H1 (cell line): ENCODE results near the gene FSD1L. TPM values are rescaled to one million over a fixed set of nuclear protein-coding genes. Genes with fewer than 3 reads are reported as not detected.
A peak's percentile ranks its signal among the peaks of the same experiment; 100 is the strongest.

Experiments used
- CTCF ChIA-PET: fragments of 300-600 bp; sonication (Branson Sonifier 250); formaldehyde crosslinking; loops from one replicate; lab custom pipeline; 2021; ENCODE audit not compliant: partially characterized antibody; lab: Charles Lee
- POLR2A ChIA-PET: fragments of 300-600 bp; sonication (Branson Sonifier 250); formaldehyde crosslinking; loops from one replicate; lab custom pipeline; 2021; ENCODE audit warnings: inconsistent platforms; ENCODE audit not compliant: partially characterized antibody; lab: Charles Lee
- DNase-seq, 2 experiments: peaks; one replicate each; pipeline versions ENCODE4 v3.0.0 to v3.0.0-alpha.2; 2010 to 2022; ENCODE audit warnings: low spot score in 2 of 2, low read depth in 1 of 2, mixed read lengths in 1 of 2
- FAIRE-seq: peaks from 2 replicates; lab custom pipeline; 2011; peaks lifted over from hg19 to GRCh38; lab: Jason Lieb, UNC
- H2AFZ ChIP-seq: 2 replicates; pipeline ENCODE4 v1.8.1; 2012; ENCODE audit warnings: low read length, inconsistent platforms
- H2AK5ac ChIP-seq: 2 replicates; pipeline ENCODE4 v1.6.1; 2013; ENCODE audit warnings: low read depth, low read length
- H2BK120ac ChIP-seq: replicated peaks from 2 replicates; pipeline ENCODE3; 2013; ENCODE audit warnings: low read depth, low read length, inconsistent platforms
- H2BK12ac ChIP-seq: 2 replicates; pipeline ENCODE4 v1.6.1; 2013; ENCODE audit warnings: low read depth, low read length
- H2BK15ac ChIP-seq: 2 replicates; pipeline ENCODE4 v1.6.1; 2013; ENCODE audit warnings: low read length
- H2BK20ac ChIP-seq: 2 replicates; pipeline ENCODE4 v1.6.1; 2013; ENCODE audit warnings: low read length
- H2BK5ac ChIP-seq: 2 replicates; pipeline ENCODE4 v1.6.1; 2013; ENCODE audit warnings: low read depth, low read length
- H3K14ac ChIP-seq: 2 replicates; pipeline ENCODE4 v1.6.1; 2013; ENCODE audit warnings: inconsistent platforms; ENCODE audit not compliant: insufficient read length
- H3K18ac ChIP-seq: 2 replicates; pipeline ENCODE4 v1.6.1; 2013; ENCODE audit warnings: low read length; ENCODE audit errors: extremely low read depth
- H3K23ac ChIP-seq: 2 replicates; pipeline ENCODE4 v1.6.1; 2013; ENCODE audit warnings: inconsistent platforms; ENCODE audit not compliant: insufficient read length
- H3K23me2 ChIP-seq: 2 replicates; pipeline ENCODE4 v1.6.1; 2013; ENCODE audit warnings: low read depth, low read length
- H3K27ac ChIP-seq: 2 replicates; pipeline ENCODE4 v1.6.1; 2011; ENCODE audit warnings: low read depth, low read length, inconsistent platforms
- H3K27me3 ChIP-seq, 4 experiments: replicated peaks in 1 of 4; 1 replicate in 1 of 4; 2 replicates in 3 of 4; pipeline versions ENCODE4 v1.6.1 to v1.8.1; 2011 to 2013; ENCODE audit warnings: low read length in 3 of 4, mild to moderate bottlenecking in 3 of 4, inconsistent platforms in 2 of 4, mixed read lengths in 2 of 4, moderate library complexity in 1 of 4; ENCODE audit not compliant: control insufficient read depth in 3 of 4, insufficient read depth in 3 of 4; ENCODE audit errors: extremely low read depth in 1 of 4
- H3K36me3 ChIP-seq, 4 experiments: 2 replicates each; pipeline versions ENCODE4 v1.6.1 to v1.8.1; 2011 to 2013; ENCODE audit warnings: mild to moderate bottlenecking in 4 of 4, low read length in 3 of 4, moderate library complexity in 2 of 4, control low read depth in 1 of 4, inconsistent platforms in 1 of 4; ENCODE audit not compliant: insufficient read depth in 4 of 4, control insufficient read depth in 2 of 4
- H3K4ac ChIP-seq: replicated peaks from 2 replicates; pipeline ENCODE3; 2013; ENCODE audit warnings: low read length, low read depth, mixed read lengths, inconsistent platforms; ENCODE audit not compliant: insufficient read length
- H3K4me1 ChIP-seq, 4 experiments: replicated peaks in 1 of 4; 1 replicate in 1 of 4; 2 replicates in 3 of 4; pipeline versions ENCODE4 v1.6.1 to v1.8.1; 2011 to 2013; ENCODE audit warnings: low read length in 3 of 4, inconsistent platforms in 2 of 4, mixed read lengths in 1 of 4; ENCODE audit not compliant: insufficient read depth in 4 of 4, control insufficient read depth in 3 of 4
- H3K4me2 ChIP-seq, 2 experiments: 2 replicates each; pipeline versions ENCODE4 v1.6.1 to v1.8.1; 2011 to 2013; ENCODE audit warnings: low read depth in 2 of 2, low read length in 2 of 2, control low read depth in 1 of 2, inconsistent platforms in 1 of 2, mild to moderate bottlenecking in 1 of 2; ENCODE audit not compliant: insufficient read depth in 1 of 2
- H3K4me3 ChIP-seq, 4 experiments: fragments of 200-600, 300-600 bp in 1 of 4; sonication (generic), shearing (Covaris generic), sonication (Bioruptor Twin) in 1 of 4; 2 replicates each; pipeline versions ENCODE4 v1.5.1 to v1.8.1; 2011 to 2016; ENCODE audit warnings: low read length in 4 of 4, low read depth in 3 of 4, control low read depth in 2 of 4, inconsistent platforms in 2 of 4, mild to moderate bottlenecking in 2 of 4, mixed read lengths in 1 of 4, moderate library complexity in 1 of 4; ENCODE audit not compliant: insufficient read depth in 2 of 4; ENCODE audit errors: extremely low read depth in 1 of 4
- H3K56ac ChIP-seq: replicated peaks from 2 replicates; pipeline ENCODE3; 2013; ENCODE audit warnings: low read depth, mild to moderate bottlenecking, mixed read lengths, low read length, inconsistent platforms; ENCODE audit not compliant: insufficient read length
- H3K79me1 ChIP-seq: 2 replicates; pipeline ENCODE4 v1.6.1; 2013; ENCODE audit warnings: low read depth, low read length, control low read depth
- H3K79me2 ChIP-seq, 2 experiments: 2 replicates each; pipeline versions ENCODE4 v1.6.1 to v1.8.1; 2012 to 2013; ENCODE audit warnings: low read length in 2 of 2, mild to moderate bottlenecking in 2 of 2, inconsistent platforms in 1 of 2; ENCODE audit not compliant: insufficient read depth in 2 of 2, control insufficient read depth in 1 of 2
- H3K9ac ChIP-seq, 4 experiments: replicated peaks in 1 of 4; 1 replicate in 1 of 4; 2 replicates in 3 of 4; pipeline versions ENCODE4 v1.6.1 to v1.8.1; 2011 to 2013; ENCODE audit warnings: low read depth in 3 of 4, low read length in 3 of 4, control low read depth in 2 of 4, mild to moderate bottlenecking in 2 of 4, moderate library complexity in 2 of 4, inconsistent platforms in 1 of 4; ENCODE audit errors: extremely low read depth in 1 of 4
- H3K9me3 ChIP-seq, 2 experiments: 2 replicates each; pipeline versions ENCODE4 v1.6.1 to v1.8.1; 2012 to 2013; ENCODE audit warnings: mild to moderate bottlenecking in 2 of 2, moderate library complexity in 2 of 2, control low read depth in 1 of 2, inconsistent platforms in 1 of 2, low read depth in 1 of 2, low read length in 1 of 2, mixed read lengths in 1 of 2; ENCODE audit not compliant: insufficient read depth in 2 of 2
- H4K20me1 ChIP-seq, 2 experiments: replicated peaks in 1 of 2; 2 replicates each; pipeline versions ENCODE3 to v1.8.1; 2011 to 2013; ENCODE audit warnings: inconsistent platforms in 2 of 2, low read length in 2 of 2, mild to moderate bottlenecking in 1 of 2; ENCODE audit not compliant: insufficient read depth in 2 of 2, control insufficient read depth in 1 of 2
- H4K5ac ChIP-seq: 2 replicates; pipeline ENCODE4 v1.6.1; 2013; ENCODE audit warnings: low read length, low read depth, mixed read lengths, inconsistent platforms; ENCODE audit not compliant: insufficient read length
- H4K8ac ChIP-seq: 2 replicates; pipeline ENCODE4 v1.8.0; 2013; ENCODE audit warnings: mild to moderate bottlenecking, moderate library complexity, low read length, inconsistent platforms; ENCODE audit not compliant: insufficient read depth; ENCODE audit errors: extremely low read depth
- H4K91ac ChIP-seq: replicated peaks from 2 replicates; pipeline ENCODE3; 2013; ENCODE audit warnings: low read length, mixed read lengths, inconsistent platforms; ENCODE audit not compliant: insufficient read length
- POLR2A ChIP-seq, 2 experiments: IDR thresholded peaks; 1 replicate in 1 of 2; 2 replicates in 1 of 2; pipeline ENCODE4 v1.6.1; 2011; ENCODE audit warnings: low read depth in 2 of 2, low read length in 2 of 2, mild to moderate bottlenecking in 2 of 2; ENCODE audit errors: control extremely low read depth in 1 of 2
- RBBP5 ChIP-seq: IDR thresholded peaks from 2 replicates; pipeline ENCODE4 v1.7.1; 2012; ENCODE audit warnings: low read depth, mild to moderate bottlenecking, inconsistent platforms, low read length, moderate library complexity, borderline replicate concordance
- SIRT6 ChIP-seq: IDR thresholded peaks from one replicate; pipeline ENCODE4 v1.7.1; 2012; ENCODE audit warnings: low read length, inconsistent platforms
- SP2 ChIP-seq: IDR thresholded peaks from 2 replicates; pipeline ENCODE4 v1.6.1; 2012; ENCODE audit warnings: mild to moderate bottlenecking, low read length, inconsistent platforms
- TCF12 ChIP-seq: IDR thresholded peaks from 2 replicates; pipeline ENCODE4 v1.6.1; 2011; ENCODE audit warnings: low read depth, mild to moderate bottlenecking, low read length
- TEAD4 ChIP-seq: IDR thresholded peaks from 2 replicates; pipeline ENCODE4 v1.6.1; 2012; ENCODE audit warnings: low read depth, low read length, inconsistent platforms, mixed read lengths
- WGBS, 2 experiments: shearing (Covaris generic) in 1 of 2; methylation state at CpG; one replicate each; pipeline versions ENCODE4 v1.1.6 to v1.1.7; 2013 to 2015; ENCODE audit warnings: low lambda C conversion rate in 2 of 2, mixed read lengths in 2 of 2, inconsistent platforms in 1 of 2, low coverage in 1 of 2, missing lambda C conversion rate in 1 of 2; ENCODE audit not compliant: insufficient replicate concordance in 2 of 2, insufficient coverage in 1 of 2, insufficient read length in 1 of 2; ENCODE audit errors: extremely low coverage in 1 of 2, missing lambda C conversion rate in 1 of 2; 5-methylcytosine and 5-hydroxymethylcytosine counted together
- polyA plus RNA-seq, 7 experiments: library from polyadenylated mRNA; depleted of rRNA in 3 of 7; stranded (reverse) in 5 of 7; unstranded in 2 of 7; fragments of >200 nt in 5 of 7; fragments of 200-250 nt in 2 of 7; gene quantifications; 1 replicate in 5 of 7; 2 replicates in 1 of 7; 4 replicates in 1 of 7; pipeline versions ENCODE4 v1.2.1 to v1.2.3, GENCODE V29; 2011 to 2013; ENCODE audit warnings: missing spikeins in 2 of 7, mixed read lengths in 2 of 7
- total RNA-seq: library from RNA; stranded (reverse); fragmentation: NEBNext Ultra II Directional; extraction: Animal tissue kit (Norgen Biotek cat#: 25700); gene quantifications from 2 replicates; pipeline ENCODE4 v1.2.1, GENCODE V29; 2021
- TF ChIP-seq, protein P1 (sequence below), 3 experiments: IDR thresholded peaks; 1 replicate in 2 of 3; 2 replicates in 1 of 3; pipeline versions ENCODE4 v1.5.1 to v1.6.1; 2011; ENCODE audit warnings: low read length in 3 of 3, mild to moderate bottlenecking in 3 of 3, inconsistent platforms in 2 of 3, low read depth in 1 of 3, moderate library complexity in 1 of 3; ENCODE audit not compliant: insufficient read depth in 1 of 3; ENCODE audit errors: control extremely low read depth in 1 of 3

Gene FSD1L
- total and polyA plus RNA-seq, 2 of the 8 experiments (the other 6 are each of a cell fraction or from before 2014, with no cell fraction given), result 0.91 to 4.8 TPM

DNA sequence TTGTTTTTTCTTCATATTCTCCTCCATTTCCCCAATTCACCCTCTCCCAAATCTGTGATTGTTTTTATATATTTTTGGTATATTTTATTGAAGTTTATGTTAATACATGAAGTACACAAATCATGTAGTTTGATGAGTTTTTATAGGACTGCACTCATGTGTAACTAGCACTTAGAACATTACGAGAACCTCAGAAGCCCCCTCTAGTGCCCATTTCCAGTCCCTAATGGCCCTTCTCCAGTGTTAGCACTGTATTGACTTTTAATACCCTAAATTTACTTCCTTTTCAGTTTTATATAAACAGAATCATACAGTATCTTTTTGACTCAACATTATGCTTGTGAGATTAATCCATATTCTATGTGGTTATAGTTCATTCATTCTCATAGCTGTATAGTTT is 91.6 kb downstream of the FSD1L start:
- Histone ChIP-seq H3K4ac (no peak overlapping the region), H2BK15ac (no peak overlapping the region), H3K4me3 (no peak overlapping the region), H3K9ac (no peak overlapping the region), H4K91ac (no peak overlapping the region), H3K18ac (no peak overlapping the region), H3K36me3 (peaks cover 0 to 3% (median 1%) of the 10 kb centered on the region in 4 experiments; a peak in 2 of 8 replicates), H3K23me2 (no peaks in the 10 kb centered on the region), H3K14ac (no peak overlapping the region), H4K8ac (no peak overlapping the region), H3K27me3 (no peaks in the 10 kb centered on the region), H4K20me1 (no peaks in the 10 kb centered on the region), H3K79me2 (no peaks in the 10 kb centered on the region), H3K23ac (no peak overlapping the region), H3K9me3 (no peaks in the 10 kb centered on the region), H2AK5ac (no peak overlapping the region), H3K79me1 (no peaks in the 10 kb centered on the region), H2BK12ac (no peak overlapping the region), H3K56ac (no peak overlapping the region), H4K5ac (no peak overlapping the region), H3K4me2 (no peak overlapping the region), H3K4me1 (no peaks in the 10 kb centered on the region), H3K27ac (no peak overlapping the region), H2BK20ac (no peak overlapping the region), H2BK120ac (no peak overlapping the region), H2BK5ac (no peak overlapping the region), H2AFZ (no peak overlapping the region)
- no peak for DNase-seq
- no peak for FAIRE-seq
- WGBS, 2 experiments, result 91% methylated on average over 1 of the region's 1 CpG; no CpG with 5 or more reads in 1 of the 2 experiments
- POLR2A ChIA-PET, result no interaction called here
- CTCF ChIA-PET, result interaction anchor here (1.0 kb wide), 1 partner anchor 516 kb away, joined by 3 read pairs; no protein-coding TSS in a partner anchor
- TF ChIP-seq RBBP5 (no peak), SIRT6 (no peak), TEAD4 (no peak), POLR2A (IDR thresholded peaks at IDR 0.05; ENCODE audit: control extremely low read depth in 1 of 2, low read depth in 2 of 2, low read length in 2 of 2) (no peak), SP2 (no peak), TCF12 (no peak)
- TF ChIP-seq, protein P1, sequence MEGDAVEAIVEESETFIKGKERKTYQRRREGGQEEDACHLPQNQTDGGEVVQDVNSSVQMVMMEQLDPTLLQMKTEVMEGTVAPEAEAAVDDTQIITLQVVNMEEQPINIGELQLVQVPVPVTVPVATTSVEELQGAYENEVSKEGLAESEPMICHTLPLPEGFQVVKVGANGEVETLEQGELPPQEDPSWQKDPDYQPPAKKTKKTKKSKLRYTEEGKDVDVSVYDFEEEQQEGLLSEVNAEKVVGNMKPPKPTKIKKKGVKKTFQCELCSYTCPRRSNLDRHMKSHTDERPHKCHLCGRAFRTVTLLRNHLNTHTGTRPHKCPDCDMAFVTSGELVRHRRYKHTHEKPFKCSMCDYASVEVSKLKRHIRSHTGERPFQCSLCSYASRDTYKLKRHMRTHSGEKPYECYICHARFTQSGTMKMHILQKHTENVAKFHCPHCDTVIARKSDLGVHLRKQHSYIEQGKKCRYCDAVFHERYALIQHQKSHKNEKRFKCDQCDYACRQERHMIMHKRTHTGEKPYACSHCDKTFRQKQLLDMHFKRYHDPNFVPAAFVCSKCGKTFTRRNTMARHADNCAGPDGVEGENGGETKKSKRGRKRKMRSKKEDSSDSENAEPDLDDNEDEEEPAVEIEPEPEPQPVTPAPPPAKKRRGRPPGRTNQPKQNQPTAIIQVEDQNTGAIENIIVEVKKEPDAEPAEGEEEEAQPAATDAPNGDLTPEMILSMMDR (IDR thresholded peaks at IDR 0.05; ENCODE audit: control extremely low read depth in 1 of 3, insufficient read depth in 1 of 3, low read depth in 1 of 3, low read length in 3 of 3), result peak in 2 of 3 experiments; percentile 34 to 37; a peak in 3 of 4 replicates
